BJ (cell line): ENCODE results near the gene ABHD17C. TPM values are rescaled to one million over a fixed set of nuclear protein-coding genes. Genes with fewer than 3 reads are reported as not detected.

Experiments used
- CTCF ChIA-PET: fragments of 350-600 bp; formaldehyde crosslinking; extraction: SDS; loops from one replicate; lab custom pipeline; 2021; ENCODE audit warnings: antibody characterized with exemption, inconsistent platforms; lab: Yijun Ruan, JAX
- POLR2A ChIA-PET: fragments of 300-600 bp; sonication (Branson Sonifier 250); formaldehyde crosslinking; extraction: SDS; loops from one replicate; lab custom pipeline; 2021; ENCODE audit warnings: antibody characterized with exemption; lab: Charles Lee
- DNase-seq: peaks from one replicate; pipeline ENCODE4 v3.0.0-alpha.2; 2011; ENCODE audit warnings: low read depth
- H3K27me3 ChIP-seq: 2 replicates; pipeline ENCODE4 v1.6.0; 2011; ENCODE audit warnings: low read length; ENCODE audit not compliant: control insufficient read depth, insufficient read depth
- H3K36me3 ChIP-seq: 2 replicates; pipeline ENCODE4 v1.5.1; 2011; ENCODE audit warnings: low read length; ENCODE audit not compliant: control insufficient read depth, insufficient read depth
- H3K4me3 ChIP-seq: 2 replicates; pipeline ENCODE4 v1.5.1; 2011; ENCODE audit warnings: low read depth, mild to moderate bottlenecking, control low read depth, low read length
- CTCF ChIP-seq: IDR thresholded peaks from 2 replicates; pipeline ENCODE4 v1.5.1; 2011; ENCODE audit warnings: low read depth, mild to moderate bottlenecking, control low read depth, inconsistent platforms, low read length, moderate library complexity; ENCODE audit not compliant: insufficient read depth
- polyA plus RNA-seq: library from polyadenylated mRNA; depleted of rRNA; stranded (reverse); fragments of >200 nt; gene quantifications from 2 replicates; pipeline ENCODE4 v1.2.3, GENCODE V29; 2011

Gene ABHD17C
- polyA plus RNA-seq, 1 experiment: 19.2 TPM

GRCh38 chr15:80695911-80696661, 976 bp downstream of the ABHD17C start:
- DNase-seq: no peak
- peak overlapping the region; percentile 92 for H3K4me3 ChIP-seq
- H3K36me3 ChIP-seq: no peaks in the 10 kb centered on the region
- TF ChIP-seq CTCF: peak; percentile 56
- POLR2A ChIA-PET: no interaction called here
- CTCF ChIA-PET: interaction anchor here (0.9 to 5.1 kb wide), 8 partner anchors 9 to 146 kb away, joined by 3 to 33 read pairs (median 4); no protein-coding TSS in a partner anchor
- H3K27me3 ChIP-seq: no peaks in the 10 kb centered on the region

GRCh38 chr15:80697075-80697685, 2.1 kb downstream of the ABHD17C start:
- H3K27me3 ChIP-seq: no peaks in the 10 kb centered on the region
- no peaks in the 10 kb centered on the region for H3K36me3 ChIP-seq
- no peak for TF ChIP-seq CTCF
- CTCF ChIA-PET: interaction anchor here (1.0 to 5.1 kb wide), 5 partner anchors 8 to 147 kb away, joined by 3 to 33 read pairs (median 5); no protein-coding TSS in a partner anchor
- peak overlapping the region; percentile 92 for H3K4me3 ChIP-seq
- POLR2A ChIA-PET: no interaction called here
- no peak for DNase-seq

GRCh38 chr15:80698676-80699075, 3.6 kb downstream of the ABHD17C start:
- DNase-seq: no peak
- Histone ChIP-seq H3K4me3 (no peak overlapping the region), H3K27me3 (no peaks in the 10 kb centered on the region), H3K36me3 (no peaks in the 10 kb centered on the region)
- POLR2A ChIA-PET: no interaction called here
- TF ChIP-seq CTCF: no peak
- CTCF ChIA-PET: no interaction called here

- H3K36me3 ChIP-seq: peaks cover 5% of the 10 kb centered on the region
- no peaks in the 10 kb centered on the region for H3K27me3 ChIP-seq
- H3K4me3 ChIP-seq: no peak overlapping the region
- ChIA-PET POLR2A (no interaction called here), CTCF (interaction anchor here (0.7 kb wide), 1 partner anchor 36 kb away, joined by 3 read pairs; no protein-coding TSS in a partner anchor)
- no peak for DNase-seq
- no peak for TF ChIP-seq CTCF
These were observed 4.9 kb downstream of the ABHD17C start for GRCh38 chr15:80699981-80700380.

GRCh38 chr15:80701676-80702311, 6.7 kb downstream of the ABHD17C start:
- H3K27me3 ChIP-seq: no peaks in the 10 kb centered on the region
- TF ChIP-seq CTCF: no peak
- peaks cover 5% of the 10 kb centered on the region for H3K36me3 ChIP-seq
- POLR2A ChIA-PET: no interaction called here
- no peak overlapping the region for H3K4me3 ChIP-seq
- CTCF ChIA-PET: interaction anchor here (1.4 to 1.5 kb wide), 2 partner anchors 42 to 134 kb away, joined by 3 to 4 read pairs; no protein-coding TSS in a partner anchor
- DNase-seq: no peak
